GM10266 (cell line): ENCODE results near the gene DNAH6.

ENCODE experiments used
- DNase-seq: peaks from one replicate; pipeline ENCODE4 v3.0.0; 2012; ENCODE audit errors: extremely low spot score
- TF ChIP-seq, protein P1 (sequence below): IDR thresholded peaks from 2 replicates; pipeline ENCODE4 v1.5.1; 2012; ENCODE audit warnings: mild to moderate bottlenecking, low read depth; ENCODE audit not compliant: control insufficient read depth, insufficient read depth; ENCODE audit errors: missing control alignments

The DNAH6 gene

DNA sequence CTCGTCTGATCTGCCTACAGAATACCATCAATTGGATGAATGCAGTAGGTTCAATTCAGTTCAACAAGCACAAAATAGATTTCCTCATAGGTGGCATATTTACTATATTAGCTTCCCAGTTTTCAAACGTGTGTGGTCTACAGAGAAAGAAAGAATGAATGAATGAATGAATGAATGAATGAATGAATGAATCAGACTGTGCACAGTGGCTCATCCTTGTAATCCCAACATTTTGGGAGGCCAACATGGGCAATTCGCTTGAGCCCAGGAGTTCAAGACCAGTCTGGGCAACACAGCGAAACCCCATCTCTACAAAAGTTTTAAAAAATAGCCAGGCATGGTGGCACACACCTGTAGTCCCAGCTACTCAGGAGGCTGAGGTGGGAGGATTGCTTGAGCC, 269.7 kb downstream of the DNAH6 start:
- TF ChIP-seq, protein P1, sequence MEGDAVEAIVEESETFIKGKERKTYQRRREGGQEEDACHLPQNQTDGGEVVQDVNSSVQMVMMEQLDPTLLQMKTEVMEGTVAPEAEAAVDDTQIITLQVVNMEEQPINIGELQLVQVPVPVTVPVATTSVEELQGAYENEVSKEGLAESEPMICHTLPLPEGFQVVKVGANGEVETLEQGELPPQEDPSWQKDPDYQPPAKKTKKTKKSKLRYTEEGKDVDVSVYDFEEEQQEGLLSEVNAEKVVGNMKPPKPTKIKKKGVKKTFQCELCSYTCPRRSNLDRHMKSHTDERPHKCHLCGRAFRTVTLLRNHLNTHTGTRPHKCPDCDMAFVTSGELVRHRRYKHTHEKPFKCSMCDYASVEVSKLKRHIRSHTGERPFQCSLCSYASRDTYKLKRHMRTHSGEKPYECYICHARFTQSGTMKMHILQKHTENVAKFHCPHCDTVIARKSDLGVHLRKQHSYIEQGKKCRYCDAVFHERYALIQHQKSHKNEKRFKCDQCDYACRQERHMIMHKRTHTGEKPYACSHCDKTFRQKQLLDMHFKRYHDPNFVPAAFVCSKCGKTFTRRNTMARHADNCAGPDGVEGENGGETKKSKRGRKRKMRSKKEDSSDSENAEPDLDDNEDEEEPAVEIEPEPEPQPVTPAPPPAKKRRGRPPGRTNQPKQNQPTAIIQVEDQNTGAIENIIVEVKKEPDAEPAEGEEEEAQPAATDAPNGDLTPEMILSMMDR: no peak

DNA sequence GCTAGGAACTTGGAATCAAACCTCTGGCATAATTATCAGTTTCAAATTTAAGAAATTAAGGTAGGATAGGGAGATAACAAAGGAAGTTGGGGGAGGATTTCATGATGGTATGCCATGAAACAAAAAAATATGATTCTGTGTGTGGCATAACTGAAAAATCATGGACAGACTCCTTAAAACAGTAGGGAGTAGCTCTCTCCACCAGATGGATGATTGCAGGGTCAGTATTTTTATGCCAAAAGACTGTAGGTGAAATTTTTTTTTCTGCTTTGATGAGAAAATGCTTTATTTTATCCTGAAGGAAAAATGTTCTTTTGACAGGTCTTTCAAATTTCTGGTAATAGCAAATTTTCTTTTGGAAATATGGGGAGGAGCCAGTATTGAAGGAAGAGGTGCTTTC, 270.3 kb downstream of the DNAH6 start:
- TF ChIP-seq, protein P1: no peak
- DNase-seq: no peak

More for the DNA sequence above, 269.7 kb downstream of the DNAH6 start:
- DNase-seq: no peak

DNA sequence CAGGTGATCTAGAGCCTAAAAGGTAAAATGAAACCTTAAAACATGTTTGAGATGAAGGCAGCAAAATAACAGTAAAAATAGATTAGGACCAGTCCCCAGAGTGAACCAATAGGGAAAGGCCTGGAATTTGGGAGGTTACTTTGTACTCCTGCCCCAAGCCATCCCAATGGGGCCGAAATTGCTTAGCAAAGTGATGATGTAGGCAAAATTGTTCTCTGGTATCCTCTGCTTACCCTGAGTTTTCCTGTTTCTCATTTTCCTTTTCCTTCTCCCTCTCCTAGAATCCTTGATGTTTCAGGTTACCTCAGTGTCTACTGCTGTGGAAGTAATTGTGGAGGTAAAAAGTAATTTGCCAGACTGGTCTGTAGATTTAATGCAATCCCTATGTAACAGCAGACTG, 271.7 kb downstream of the DNAH6 start:
- TF ChIP-seq, protein P1: no peak
- DNase-seq: no peak

DNA sequence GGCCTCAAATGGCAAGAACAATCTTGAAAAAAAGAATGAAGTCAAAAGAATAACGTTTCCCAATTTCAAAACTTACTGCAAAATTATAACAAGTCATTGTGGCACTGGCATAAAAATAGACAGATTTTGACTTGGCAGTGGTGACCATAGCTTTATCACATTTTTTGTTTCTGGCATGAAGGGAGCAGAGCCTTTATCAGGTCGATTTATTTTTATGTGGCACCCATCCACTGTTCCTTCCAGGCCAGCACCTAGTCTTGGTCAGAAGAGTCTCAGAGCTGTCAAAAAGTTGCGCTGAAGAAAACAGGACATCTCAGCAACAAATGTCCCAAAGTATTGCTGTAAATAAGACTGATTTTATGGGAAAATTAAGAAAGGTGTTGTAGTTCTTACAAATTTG, 272.2 kb downstream of the DNAH6 start:
- DNase-seq: no peak
- TF ChIP-seq, protein P1: no peak

DNA sequence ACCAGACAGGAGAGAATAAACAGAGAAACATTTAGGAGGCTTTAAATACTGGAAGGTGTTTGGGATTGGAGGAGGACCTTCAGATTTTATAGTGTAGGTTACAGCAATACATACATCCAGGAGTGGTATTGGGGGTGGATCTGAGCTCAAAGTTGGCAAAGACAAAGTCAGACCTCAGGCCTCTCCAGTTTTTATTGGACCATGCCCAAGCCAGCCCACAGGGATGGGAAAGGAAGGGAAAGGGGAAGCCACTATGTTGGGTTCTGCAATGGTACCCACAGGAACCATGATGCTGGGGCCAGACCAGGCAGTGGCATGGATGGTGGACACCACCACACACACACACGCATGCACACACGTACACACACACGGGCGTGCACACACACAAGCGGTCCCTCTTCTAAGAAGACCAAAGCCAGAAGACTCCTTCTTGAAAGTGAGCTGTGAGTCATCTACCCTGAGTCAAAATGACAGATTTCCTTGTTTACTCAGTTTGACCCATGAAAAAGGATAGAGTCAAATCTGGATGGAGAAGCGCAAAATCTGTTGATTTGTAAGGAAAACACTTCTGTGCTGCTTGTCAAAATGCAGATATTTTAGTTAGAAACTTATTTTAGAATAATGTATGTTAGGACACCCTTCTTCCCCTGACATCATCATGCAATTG, 276.7 kb downstream of the DNAH6 start:
- TF ChIP-seq, protein P1: no peak
- no peak for DNase-seq

DNA sequence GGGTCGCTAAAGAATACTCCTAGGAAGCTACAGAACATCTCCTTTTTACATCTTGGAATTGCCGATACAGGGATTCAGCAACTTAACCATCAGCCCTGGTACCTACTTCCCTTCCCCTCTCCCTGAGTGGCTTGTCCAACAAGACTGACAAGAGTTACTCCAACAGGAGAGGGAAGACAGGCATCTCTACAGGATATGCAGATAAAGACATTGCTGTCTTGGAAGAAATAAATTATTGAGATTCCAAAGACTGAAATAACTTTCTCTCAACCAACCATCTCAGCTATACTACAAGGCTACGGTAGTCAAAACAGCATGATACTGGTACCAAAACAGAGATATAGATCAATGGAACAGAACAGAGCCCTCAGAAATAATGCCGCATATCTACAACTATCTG, 277.3 kb downstream of the DNAH6 start:
- DNase-seq: no peak

DNA sequence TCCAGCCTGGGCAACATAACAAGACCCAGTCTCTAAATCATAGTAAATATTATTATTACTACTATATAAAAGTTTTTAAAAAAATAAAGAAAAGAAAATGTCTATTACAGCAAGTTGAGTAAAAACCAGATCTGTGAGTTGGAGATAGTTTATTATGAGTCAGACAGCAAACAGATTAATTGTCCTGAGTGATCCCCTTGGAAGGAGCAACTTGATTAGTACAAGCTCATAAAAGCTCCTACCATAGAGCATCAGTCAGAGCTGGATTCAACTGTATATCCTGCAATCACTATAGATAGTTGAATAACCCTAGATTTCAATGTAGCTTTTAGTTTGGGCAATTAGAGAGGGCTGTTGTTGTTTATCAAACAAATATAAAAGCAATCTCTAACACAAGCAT, 280.5 kb downstream of the DNAH6 start:
- no peak for DNase-seq

More for the DNA sequence above, 277.3 kb downstream of the DNAH6 start:
- TF ChIP-seq, protein P1: no peak

More for the DNA sequence above, 280.5 kb downstream of the DNAH6 start:
- TF ChIP-seq, protein P1: no peak
